ENCODE data around the gene SPACA4.

Gene SPACA4

GRCh38 chr19:48606463-48607358 is at the start of gene SPACA4:
SPACA4 (plus strand) TSS chr19:48606742; CDS start chr19:48606979, 237 bp downstream.
- H3K4me3 ChIP-seq (ENCODE audit: control insufficient read depth, low read depth, low read length) = no peak within 1 kb of the TSS
- no peak for DNase-seq (ENCODE audit: low read depth)
- TF ChIP-seq, protein P1, sequence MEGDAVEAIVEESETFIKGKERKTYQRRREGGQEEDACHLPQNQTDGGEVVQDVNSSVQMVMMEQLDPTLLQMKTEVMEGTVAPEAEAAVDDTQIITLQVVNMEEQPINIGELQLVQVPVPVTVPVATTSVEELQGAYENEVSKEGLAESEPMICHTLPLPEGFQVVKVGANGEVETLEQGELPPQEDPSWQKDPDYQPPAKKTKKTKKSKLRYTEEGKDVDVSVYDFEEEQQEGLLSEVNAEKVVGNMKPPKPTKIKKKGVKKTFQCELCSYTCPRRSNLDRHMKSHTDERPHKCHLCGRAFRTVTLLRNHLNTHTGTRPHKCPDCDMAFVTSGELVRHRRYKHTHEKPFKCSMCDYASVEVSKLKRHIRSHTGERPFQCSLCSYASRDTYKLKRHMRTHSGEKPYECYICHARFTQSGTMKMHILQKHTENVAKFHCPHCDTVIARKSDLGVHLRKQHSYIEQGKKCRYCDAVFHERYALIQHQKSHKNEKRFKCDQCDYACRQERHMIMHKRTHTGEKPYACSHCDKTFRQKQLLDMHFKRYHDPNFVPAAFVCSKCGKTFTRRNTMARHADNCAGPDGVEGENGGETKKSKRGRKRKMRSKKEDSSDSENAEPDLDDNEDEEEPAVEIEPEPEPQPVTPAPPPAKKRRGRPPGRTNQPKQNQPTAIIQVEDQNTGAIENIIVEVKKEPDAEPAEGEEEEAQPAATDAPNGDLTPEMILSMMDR (IDR thresholded peaks at IDR 0.05; ENCODE audit: control insufficient read depth, insufficient read depth, low read depth, low read length, missing control alignments) = no peak

DNA sequence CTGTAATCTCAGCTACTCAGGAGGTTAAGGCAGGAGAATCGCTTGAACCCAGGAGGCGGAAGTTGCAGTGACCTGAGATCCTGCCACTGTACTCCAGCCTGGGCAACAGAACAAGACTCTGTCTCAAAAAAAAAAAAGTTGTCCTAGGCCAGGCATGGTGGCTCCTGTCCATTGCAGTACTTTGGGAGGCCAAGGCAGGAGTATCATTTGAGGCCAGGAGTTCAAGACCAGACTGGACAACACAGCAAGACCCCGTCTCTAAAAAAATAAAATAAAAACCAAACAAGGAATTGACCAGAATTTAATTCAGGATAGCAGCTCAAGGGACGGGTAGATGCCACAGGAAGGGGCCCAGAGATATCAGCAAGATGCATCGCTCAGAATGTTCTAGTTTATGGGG is 49.7 kb upstream of the SPACA4 start:
- no peak overlapping the region for H3K4me3 ChIP-seq (ENCODE audit: control insufficient read depth, low read depth, low read length)
- no peak for DNase-seq (ENCODE audit: low read depth)

DNA sequence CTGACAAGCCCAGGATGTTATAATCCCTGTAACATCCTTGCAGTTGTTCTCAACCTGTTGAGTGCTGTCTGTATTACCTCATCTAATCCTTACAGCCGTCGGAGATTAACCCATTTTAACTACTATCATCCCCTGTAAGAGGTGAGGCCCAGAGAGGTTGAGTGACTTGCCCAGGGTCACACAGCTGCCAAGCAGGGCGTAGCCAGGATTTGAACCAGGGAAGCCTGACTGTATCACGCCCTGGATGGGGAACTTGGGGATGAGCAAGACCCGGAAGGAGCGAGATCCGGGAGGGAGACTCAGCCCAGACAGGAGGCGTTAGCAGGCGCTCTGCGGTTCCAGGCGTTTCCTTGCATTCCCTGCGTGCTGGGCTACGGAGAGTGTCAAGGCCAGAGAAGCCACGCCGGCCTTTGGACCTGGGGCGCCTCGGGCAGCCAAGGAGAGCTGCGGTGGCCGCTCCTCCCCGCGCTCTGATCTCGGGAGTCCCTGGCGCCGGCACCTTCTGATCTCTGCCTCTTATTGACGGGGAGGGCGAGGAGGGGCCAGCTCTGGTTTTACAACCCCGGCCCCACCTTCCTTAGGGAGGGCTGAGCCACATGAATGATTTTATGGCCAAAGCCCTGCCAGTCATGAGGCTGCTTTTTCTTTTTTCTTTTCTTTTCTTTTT is 48.4 kb upstream of the SPACA4 start:
- no peak for DNase-seq (ENCODE audit: low read depth)
- no peak overlapping the region; the same call in 1 of the 2 replicates for H3K4me3 ChIP-seq (ENCODE audit: control insufficient read depth, low read depth, low read length)
- TF ChIP-seq, protein P1 (IDR thresholded peaks at IDR 0.05; ENCODE audit: control insufficient read depth, insufficient read depth, low read depth, low read length, missing control alignments) = no peak

More for the DNA sequence above, 49.7 kb upstream of the SPACA4 start:
- TF ChIP-seq, protein P1 (IDR thresholded peaks at IDR 0.05; ENCODE audit: control insufficient read depth, insufficient read depth, low read depth, low read length, missing control alignments) = no peak

DNA sequence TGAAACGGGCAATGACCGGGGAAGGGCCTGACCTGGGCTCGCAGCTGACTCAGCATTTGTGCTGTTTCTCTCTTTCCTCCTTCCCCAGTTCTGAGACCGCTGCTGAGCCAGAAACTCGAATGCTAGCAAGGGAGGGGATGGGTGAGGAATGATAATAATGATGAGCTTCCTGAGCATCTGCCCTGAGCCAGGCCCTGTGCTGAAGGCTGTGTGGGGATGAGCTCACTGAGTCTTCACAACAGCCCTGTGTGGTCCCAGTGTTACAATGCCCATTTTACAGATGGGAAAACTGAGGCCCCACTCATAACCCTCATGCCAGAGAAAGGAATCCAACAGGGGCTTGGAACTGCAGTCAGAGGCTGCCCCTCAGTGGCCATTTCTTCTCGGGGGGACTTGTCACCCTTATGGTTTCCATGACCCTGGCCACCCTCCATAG is 46.4 kb upstream of the SPACA4 start:
- H3K4me3 ChIP-seq (ENCODE audit: control insufficient read depth, low read depth, low read length) = no peak overlapping the region
- DNase-seq (ENCODE audit: low read depth) = no peak

GRCh38 chr19:48561412-48561811 is 45.1 kb upstream of the SPACA4 start:
- TF ChIP-seq, protein P1 (IDR thresholded peaks at IDR 0.05; ENCODE audit: control insufficient read depth, insufficient read depth, low read depth, low read length, missing control alignments) = no peak
- no peak overlapping the region for H3K4me3 ChIP-seq (ENCODE audit: control insufficient read depth, low read depth, low read length)
- no peak for DNase-seq (ENCODE audit: low read depth)

More for the DNA sequence above, 46.4 kb upstream of the SPACA4 start:
- TF ChIP-seq, protein P1 (IDR thresholded peaks at IDR 0.05; ENCODE audit: control insufficient read depth, insufficient read depth, low read depth, low read length, missing control alignments) = no peak

DNA sequence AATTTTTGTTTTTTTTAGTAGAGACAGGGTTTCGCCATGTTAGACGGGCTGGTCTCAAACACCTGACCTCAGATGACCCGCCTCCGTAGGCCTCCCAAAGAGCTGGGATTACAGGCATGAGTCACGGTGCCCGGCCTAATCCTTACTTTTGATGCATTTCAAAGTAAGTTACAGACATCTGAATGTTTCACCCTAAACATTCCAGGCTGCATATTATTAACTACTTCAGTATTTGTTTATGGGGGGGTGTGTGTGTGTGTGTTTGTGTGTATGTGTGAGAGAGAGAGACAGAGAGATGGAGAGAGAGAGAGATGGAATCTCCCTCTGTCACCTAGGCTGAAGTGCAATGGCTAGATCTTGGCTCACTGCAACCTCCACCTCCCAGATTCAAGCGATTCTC is 41.5 kb upstream of the SPACA4 start:
- DNase-seq (ENCODE audit: low read depth) = no peak
- TF ChIP-seq, protein P1 (IDR thresholded peaks at IDR 0.05; ENCODE audit: control insufficient read depth, insufficient read depth, low read depth, low read length, missing control alignments) = no peak

More for the DNA sequence above, 41.5 kb upstream of the SPACA4 start:
- no peak overlapping the region for H3K4me3 ChIP-seq (ENCODE audit: control insufficient read depth, low read depth, low read length)
